DLD1 (cell line): Measurements from ENCODE around the gene RAB6A.
"Not testable (repeated sequence)": the region's sequence is repeated elsewhere in the genome, so short reads cannot be mapped to it uniquely, and the experiment has no call there.

Source experiments
- in situ Hi-C: cut with HindIII; loops from 2 replicates; pipeline ENCODE4 v1.10.0; 2017; ENCODE audit warnings: low sequenced_read_pairs

Gene RAB6A

DNA sequence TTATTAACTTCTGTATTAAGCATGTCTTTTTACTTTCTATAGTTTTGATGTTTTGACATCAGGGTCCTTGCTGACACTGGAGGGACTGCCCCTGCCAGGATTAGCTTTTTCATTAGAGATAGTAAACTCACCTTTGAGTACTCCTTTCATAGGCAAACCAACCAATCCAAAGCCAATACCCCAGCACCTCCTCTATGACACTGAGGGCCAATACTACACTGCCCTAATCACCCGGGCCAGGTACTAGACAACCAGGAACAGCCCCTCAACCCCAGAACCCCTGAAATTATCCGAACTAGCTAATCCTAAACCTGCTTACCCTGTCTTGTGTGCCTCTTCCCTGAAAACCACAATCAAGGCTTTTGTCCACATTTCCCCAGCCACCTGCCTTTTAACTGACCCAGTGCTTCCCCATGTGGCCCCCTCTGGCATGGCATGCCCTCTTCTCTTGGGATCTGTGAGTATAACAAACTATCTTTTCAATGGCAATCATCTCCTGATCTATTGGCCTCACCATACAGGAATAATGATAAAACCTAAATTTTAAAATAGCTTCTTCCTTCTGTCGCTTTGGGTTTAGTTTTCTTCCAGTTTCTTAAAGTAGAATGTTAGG is 31.2 kb downstream of the RAB6A start:
- in situ Hi-C loops, result no loop called here

DNA sequence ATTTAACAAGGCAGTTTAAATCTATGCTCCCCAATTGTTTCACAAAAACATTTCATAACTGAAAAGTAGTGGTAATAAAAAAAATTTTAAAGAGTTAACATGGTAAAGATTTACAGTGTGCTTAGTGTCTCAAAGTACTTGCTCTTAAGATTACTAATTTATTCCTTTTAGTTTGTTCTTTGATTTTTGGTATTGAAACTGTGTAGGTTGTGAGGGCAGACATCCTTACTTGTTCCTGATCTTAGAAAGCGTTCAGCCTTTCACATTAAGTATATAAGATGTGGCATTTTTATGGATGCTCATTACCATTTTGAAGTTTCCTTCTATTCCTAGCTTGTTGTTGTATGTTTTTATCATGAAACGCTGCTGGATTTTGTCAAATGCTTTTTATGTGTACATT is 32.9 kb downstream of the RAB6A start:
- in situ Hi-C loops, result no loop called here

DNA sequence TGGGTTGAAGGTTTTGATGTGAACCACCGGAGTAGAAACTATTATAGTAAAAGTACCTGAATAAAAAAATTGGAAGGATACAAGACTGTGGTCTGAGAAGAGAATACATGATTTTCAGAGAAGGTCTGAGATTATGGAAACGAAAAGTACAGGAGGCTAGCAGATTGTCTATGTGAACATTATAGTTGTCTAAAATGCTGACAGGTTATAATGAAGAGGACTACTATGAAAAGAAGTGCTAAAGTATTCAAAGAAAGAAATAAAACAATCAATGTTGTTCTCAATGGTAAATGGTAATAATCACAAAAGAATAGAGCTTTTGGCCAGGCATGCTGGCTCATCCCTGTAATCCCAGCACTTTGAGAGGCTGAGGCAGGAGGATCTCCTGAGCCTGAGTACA is 34.0 kb downstream of the RAB6A start:
- in situ Hi-C loops, result no loop called here

DNA sequence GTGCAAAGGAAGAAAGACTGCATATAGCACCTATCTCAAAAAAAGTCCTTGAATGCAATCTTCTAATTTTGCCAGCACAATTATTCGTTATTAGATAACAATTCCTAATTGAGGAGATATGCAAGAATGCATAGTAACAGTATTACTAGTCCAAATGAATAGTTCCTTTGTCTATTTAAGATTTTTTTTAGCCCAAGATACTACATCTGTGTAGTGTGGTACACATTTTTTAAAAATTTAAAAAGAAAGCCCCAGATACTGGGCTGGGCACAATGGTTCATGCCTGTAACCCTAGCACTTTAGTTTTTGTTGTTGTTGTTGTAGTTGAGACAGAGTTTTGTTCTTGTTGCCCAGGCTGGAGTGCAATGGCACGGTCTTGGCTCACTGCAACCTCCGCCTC is 43.7 kb downstream of the RAB6A start:
- in situ Hi-C loops, result no loop called here

DNA sequence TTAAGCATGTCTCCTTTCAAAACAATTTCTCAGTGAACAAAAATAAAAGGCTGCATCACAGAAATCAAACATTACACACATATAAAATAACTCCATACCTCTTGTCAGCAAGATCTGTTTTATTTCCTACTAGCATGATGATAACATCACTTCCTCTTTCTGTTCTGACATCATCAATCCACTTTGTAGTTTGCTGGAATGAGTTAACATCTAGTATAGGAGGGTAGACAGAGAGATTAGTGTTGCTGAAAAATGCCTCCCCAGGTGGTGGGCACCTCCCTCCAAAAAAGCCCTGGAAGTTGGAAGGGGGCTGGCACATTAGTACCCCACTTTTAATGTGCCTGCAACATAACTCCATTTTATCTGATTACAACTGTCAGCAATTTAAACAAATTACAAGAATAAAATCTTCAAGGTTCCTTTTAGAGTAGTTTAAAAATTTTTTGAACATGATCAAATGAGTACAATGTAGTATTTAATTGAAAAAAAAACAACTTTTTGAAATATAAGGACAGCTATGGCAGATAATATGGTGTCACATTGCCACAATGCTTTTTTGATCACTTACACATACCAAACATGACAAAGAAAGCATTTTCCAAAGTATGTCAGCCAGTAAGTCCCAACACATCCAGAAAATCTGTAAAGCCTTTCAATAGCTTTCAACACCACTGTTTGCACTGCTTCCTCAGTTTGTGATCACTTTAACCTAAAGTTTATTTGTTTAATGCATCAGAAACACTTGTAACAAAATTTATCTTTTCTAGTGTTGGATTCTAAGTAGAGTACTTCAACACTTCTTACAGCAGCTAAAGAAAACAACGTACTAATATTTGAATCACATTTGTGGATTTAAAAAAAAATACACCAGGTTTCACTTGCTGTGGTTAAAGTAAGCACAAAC is 44.5 kb downstream of the RAB6A start:
- in situ Hi-C loops, result no loop called here

DNA sequence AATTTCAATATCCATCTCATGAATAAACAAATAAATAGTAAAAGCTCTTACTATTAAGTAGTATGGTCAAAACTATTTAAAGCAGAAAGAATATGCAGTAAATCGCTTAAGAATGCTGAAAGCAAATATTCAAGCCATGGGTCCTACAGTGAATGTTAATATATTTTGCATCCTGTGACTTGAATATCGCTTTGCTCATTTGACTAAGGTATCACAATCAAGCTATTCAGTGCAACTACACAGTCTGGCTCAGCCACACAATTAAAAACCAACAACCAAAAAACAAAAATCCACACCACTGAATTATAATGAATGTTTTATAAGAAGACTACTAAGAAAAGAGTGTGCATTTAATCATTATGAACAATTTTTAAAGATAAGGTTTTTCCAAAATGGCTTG is 45.3 kb downstream of the RAB6A start:
- in situ Hi-C loops, result no loop called here

DNA sequence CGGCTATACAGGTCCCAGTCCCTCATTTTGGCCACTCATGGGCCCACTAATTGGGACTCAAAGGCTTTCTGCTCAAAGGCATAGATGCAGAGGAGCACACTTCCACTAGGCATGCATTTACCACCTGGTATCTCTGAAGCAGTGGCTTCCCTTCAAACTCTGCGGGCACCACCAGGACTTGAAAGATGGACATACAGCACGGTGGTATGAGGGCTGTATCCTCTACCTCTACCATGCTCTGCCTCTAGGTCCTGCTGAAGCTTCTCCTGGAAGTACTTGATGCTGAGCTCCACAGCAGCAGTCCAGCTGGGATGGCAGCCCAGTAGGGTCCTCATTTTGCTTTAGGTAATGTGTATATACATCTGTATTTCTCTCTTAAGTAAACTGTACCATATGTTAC is 49.9 kb downstream of the RAB6A start:
- in situ Hi-C loops, result no loop called here

DNA sequence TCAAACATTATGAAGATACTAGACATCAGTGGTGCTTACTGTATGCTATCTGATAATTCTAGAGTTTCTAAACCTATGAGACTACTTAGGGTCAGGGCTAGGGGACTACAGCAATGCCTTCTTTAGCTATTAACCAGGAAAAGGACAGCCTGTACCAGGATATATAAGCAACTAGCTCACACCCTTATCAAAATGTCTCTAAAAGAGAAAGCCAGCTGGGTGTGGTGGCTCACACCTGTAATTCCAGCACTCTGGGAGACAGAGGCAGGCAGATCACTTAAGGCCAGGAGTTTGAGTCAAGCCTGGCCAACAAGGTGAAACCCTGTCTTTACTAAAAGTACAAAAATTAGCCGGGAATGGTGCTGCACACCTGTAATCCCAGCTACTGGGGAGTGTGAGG is 55.8 kb downstream of the RAB6A start:
- in situ Hi-C loops, result no loop called here

DNA sequence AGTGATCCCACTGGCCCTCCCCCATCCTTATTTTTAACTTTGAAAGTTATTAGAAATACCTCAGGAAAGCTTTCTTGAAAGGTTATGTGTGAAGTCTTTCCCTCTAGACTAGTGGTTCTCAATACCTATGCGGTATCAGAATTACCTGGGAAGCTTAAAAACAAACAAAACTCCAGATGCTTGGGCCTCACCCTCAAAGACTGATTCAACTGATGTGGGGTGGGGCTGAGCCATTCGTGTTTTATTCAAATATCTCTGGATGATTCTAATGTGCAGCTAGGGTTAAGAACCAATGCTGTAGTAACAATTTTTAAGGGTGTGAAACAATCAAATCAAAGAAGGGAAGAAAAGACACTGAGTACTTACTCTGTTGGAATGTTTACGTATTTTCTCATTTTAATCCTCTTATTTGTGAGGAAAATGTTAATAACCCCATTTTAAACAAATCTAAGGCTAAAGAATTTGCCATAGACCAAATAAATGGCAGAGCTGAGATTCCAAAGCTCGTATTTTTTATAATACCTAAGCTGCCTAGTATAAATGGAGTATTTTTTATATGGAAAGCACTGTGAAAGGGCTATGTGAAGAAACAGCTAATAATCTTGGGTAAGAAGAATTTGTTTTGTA is 66.9 kb downstream of the RAB6A start:
- in situ Hi-C loops, result no loop called here

DNA sequence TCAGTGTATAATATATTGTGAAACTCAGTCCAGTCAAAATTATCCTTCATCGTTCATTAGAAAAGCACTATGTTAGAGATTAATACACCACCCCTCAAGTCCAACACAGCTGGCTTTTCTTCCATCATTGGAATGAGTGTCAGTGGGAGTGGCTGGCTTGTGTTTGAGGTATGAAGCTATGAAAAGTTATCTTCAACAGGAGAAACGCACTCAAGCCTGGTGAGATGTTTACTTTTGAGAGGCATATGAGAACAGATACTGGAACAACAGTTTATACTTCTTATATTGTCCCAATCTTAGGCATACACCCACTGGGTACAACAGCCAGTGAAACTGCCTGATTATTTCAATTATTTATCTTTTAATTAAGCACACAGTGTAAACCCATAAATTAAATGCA is 80.2 kb downstream of the RAB6A start:
- in situ Hi-C loops, result no loop called here

DNA sequence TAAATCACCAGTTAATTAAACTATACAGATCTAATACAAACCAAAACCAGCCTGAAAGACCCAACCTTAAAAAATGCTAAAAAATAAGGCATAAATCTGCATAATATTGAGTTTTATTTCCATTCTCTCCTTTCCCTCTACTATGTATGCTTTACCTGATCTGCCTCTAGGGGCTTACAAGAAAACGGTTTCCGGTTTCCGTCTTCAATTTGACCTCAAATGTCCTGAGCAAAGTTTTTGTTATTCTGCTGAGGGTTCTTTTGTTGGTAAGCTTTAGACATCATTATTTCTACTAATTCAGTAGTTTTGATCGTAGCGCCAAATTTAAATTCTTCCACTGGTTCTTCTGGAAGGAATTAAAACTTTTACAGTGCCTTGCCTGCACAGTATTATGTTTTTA is 84.3 kb downstream of the RAB6A start:
- in situ Hi-C loops, result not testable (repeated sequence)

DNA sequence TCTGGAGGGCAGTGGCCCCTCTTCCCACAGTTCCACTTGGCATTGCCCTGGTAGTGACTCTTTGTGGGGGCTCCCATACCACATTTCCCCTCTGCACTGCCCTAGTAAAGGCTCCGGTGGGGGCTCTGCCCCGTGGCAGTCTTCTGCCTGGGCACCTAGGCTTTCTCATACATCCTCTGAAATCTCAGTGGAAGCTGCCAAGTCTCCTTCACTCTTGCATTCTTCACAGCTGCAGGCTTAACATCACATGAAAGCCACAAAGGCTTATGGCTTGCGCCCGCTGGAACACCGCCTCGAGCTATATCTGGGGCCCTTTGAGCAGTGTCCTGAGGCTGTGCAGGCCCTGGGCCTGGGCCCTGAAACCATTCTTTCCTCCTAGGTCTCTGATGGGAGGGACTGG is 89.2 kb downstream of the RAB6A start:
- in situ Hi-C loops, result no loop called here

DNA sequence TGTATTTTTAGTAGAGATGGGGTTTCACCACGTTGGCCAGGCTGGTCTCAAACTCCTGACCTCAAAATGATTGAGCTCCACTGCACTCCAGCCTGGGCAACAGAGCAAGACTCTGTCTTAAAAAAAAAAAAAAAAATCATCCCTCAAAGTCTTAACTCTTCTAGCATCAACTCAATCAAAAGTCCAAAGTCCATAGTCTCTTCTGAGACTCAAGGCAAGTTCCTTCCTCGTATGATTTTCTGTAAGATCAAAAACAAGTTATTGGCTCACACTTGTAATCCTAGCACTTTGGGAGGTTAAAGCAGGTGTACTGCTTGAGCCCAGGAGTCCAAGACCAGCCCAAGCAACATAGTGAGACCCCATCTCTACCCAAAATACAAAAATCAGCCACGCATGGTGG is 90.1 kb downstream of the RAB6A start:
- in situ Hi-C loops, result no loop called here

DNA sequence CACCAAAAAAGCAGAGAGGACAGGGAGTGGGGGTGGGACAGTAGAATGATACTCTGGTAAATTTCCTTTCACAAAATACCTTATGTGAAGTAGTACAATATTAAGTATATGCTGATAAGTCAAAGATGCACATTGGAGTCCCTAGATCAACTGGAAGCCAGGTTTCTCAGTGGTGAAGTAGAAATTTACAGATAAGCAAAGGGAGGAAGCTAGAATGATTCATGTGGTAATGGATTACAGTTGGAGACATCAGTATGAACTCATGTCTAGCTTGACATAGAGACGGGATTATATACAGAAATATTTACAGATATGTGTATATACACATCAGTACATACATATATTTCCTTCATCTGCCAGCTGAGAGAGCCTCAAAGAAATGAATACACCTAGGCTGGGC is 93.0 kb downstream of the RAB6A start:
- in situ Hi-C loops, result no loop called here

DNA sequence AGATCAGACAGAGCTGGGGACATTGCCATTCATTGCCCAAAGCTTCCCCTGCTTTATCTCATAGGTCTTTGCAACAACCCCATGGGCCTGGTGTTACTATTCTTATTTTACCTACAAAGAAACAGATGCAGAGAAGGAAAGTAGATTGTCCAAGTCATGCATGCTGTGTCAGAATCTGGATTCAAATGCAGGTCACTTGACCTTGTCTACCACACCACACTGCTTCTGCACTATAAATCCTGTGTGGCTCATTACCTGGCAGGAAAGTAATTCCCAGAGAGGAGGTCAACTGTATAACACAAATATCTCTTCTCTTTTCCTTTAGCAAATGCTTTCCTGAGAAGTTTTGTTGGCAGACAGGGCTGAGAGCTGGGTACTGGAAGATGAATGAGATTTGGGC is 96.0 kb downstream of the RAB6A start:
- in situ Hi-C loops, result no loop called here

DNA sequence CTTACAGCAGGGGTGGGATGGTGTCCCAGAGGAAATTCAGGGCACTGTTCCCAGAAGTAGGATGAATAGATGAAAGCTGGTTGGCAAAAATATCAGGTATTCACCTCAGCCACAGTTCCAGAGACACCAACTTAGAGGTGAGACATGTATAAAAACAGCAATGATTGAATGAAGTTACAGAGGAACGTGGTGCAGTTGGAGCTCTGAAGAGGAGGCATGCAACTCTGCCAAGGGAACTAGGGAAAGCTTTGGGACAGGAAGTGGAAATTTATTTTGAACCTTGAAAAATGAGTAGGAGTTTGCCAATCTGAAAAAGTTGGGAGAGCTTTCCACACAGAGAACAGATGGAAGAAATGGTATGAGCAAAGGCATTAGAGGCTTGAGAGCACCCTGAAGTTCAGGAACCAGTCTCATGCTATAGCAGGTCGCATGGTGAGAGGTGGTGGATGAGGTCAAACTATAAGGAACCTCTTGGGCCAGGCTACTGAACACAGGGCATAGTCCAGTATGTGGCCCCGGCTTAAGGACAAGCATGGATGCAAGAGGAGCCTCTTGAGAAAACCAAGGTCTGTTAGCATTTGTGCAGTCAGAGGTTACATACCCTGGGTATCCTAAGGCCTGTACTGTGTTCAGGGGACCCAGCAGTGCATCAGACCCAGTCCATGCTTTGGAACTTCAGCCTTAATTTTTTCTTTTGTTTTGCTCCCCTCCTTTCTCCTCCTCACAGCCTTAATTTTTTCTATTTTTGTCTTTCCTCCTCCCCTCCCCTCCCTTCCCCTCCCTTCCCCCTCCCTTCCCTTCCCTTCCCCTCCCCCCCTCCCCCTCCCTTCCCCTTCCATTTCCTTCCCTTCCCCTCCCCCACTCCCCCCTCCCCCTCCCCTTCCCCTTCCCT is 97.0 kb downstream of the RAB6A start:
- in situ Hi-C loops, result no loop called here

DNA sequence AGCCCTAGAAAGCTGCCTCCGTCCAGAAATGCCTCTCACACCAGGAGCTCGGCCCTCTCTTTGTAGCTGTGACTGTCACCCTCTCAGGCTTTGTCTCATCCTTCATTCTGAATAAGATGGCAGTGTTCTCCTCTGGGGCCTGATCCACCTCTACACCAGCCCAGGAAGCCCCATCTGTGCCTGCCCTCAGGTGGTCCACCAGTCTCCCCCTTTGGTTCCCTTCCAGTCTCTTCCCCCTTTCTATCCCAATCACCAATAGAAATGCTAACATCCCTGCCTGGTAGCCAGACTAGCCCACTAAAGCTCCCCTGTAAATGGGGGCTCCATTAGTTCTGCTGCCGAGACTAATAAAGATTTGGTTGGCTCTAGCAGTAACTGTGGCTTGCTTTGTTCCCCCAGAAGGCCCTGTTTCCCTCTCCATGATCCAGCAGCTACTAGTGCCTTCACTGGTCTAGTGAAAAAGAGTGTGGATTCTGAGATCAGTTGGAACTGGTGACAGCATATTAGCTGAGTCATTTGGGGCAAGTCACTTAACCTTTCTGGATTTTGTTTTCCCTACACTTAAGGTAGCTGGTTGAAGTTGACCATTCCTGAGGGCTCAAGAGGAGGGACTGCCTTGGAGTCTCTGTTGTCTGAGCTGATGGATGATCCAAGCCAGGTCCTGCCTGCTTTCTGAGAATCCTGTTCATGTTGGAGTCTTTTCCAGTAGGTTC is 98.3 kb downstream of the RAB6A start:
- in situ Hi-C loops, result no loop called here

DNA sequence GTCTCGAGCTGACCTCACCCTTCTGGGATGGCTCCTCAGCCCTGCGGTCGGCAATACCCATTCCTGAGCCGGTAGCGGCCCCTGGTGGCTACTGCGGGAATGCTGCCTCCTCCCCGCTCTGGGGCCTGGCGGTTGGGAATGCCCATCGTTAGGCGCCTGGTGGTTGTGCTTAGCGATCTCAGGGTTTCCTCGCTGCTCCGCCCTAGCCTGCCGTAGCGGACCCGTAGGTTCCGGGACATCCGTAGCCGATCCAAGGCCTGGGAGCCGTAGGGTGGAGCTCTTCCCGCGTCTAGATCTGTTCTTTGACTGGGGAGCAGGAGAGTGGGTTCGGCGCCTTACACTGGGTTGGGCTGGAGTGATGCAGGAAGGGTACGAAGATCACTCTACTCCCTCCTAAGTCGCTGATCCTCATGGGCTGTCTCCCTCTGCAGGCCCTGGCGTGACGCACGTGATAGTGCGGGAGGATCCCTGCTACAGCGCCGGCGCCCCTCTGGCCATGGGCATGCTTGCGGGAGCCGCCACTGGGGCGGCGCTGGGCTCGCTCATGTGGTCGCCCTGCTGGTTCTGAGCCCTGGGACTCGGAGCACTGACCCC is 99.7 kb downstream of the RAB6A start:
- in situ Hi-C loops, result no loop called here

DNA sequence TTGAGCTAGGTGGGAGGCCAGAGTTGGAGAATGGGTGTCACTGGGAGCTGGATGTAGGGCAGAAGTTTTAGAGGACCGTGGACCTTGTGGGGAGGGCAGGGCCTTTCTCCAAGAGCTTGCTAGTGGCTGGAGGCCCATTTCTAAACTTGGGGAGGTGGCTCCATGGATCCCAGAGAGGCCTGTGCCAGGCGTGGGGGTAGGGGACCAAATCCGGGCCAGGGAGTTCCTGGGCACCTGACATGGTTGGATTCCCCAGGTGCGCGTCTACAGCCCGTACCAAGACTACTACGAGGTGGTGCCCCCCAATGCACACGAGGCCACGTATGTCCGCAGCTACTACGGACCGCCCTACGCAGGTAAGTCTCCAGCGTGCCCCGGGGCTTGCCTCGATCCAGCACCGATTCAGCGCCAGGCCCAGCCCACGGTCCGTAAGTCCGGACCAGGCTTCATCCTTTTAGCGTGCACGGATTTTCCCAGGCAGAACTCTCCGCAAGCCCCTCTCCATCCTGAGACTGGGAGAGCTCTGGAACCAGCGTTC is 100.3 kb downstream of the RAB6A start:
- in situ Hi-C loops, result no loop called here

DNA sequence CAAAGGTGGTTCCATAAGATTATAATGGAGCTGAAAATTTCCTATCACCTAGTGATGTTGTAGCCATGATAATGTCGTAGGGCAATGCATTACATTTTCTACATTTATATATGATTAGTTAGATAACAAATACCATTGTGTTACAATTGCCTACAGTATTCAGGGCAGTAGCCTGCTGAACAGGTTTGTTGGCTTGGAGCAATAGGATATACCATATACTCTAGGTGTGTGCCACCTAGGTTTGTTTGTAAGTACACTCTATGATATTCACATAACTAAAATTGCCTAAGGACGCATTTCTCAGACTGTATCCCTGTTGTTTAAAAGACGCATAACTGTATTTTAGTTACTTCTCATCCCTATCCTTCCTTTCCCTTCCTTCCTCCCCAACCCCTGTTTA is 100.9 kb downstream of the RAB6A start:
- in situ Hi-C loops, result no loop called here
